Left lung (tissue), 10 donors: ENCODE data around the gene SNX3. TPM values are rescaled to one million over a fixed set of nuclear protein-coding genes. Genes with fewer than 3 reads are reported as not detected.

ENCODE experiments used
- ATAC-seq: fragments of 200-7000 bp; cut with Tn5 transposase; one replicate; pipeline ENCODE4 v1.9.1; 2020; ENCODE audit warnings: moderate library complexity
- DNase-seq, 4 donors: peaks; one replicate each; pipeline ENCODE4 v3.0.0-alpha.2; 2013 to 2020
- H3K27ac ChIP-seq, 2 donors: fragments of 200-600 bp; sonication (generic) in 1 of 2; one replicate each; pipeline versions ENCODE4 v1.5.0 to v1.8.0; 2020 to 2021
- H3K27me3 ChIP-seq, 2 donors: fragments of 200-600 bp; sonication (generic) in 1 of 2; one replicate each; pipeline versions ENCODE4 v1.5.0 to v1.8.0; 2020 to 2021
- H3K36me3 ChIP-seq, 2 donors: fragments of 200-600 bp; sonication (generic) in 1 of 2; one replicate each; pipeline versions ENCODE4 v1.5.0 to v1.8.0; 2020 to 2021
- H3K4me1 ChIP-seq, 2 donors: fragments of 200-600 bp; one replicate each; pipeline ENCODE4 v1.8.0; 2021
- H3K4me3 ChIP-seq, 2 donors: fragments of 200-600 bp; sonication (generic) in 1 of 2; one replicate each; pipeline versions ENCODE4 v1.5.0 to v1.8.0; 2020 to 2021; ENCODE audit warnings: mild to moderate bottlenecking in 1 of 2
- H3K9me3 ChIP-seq, 2 donors: fragments of 200-600 bp; sonication (generic) in 1 of 2; one replicate each; pipeline versions ENCODE4 v1.5.0 to v1.8.0; 2020 to 2021
- intact Hi-C, 2 donors: fragments of 100-400 bp; cut with DNase I; formaldehyde crosslinking; loops; one replicate each; pipeline versions ENCODE4 v1.11.2 to v1.14.2; 2022
- polyA plus RNA-seq, 6 donors: library from polyadenylated mRNA; unstranded; fragments of 120-200 nt; gene quantifications; one replicate each; pipeline ENCODE4 v1.2.1, GENCODE V29; 2013; ENCODE audit not compliant: insufficient read length in 6 of 6
- total RNA-seq, 2 donors: library from RNA; stranded (reverse); fragmentation: NEBNext Ultra II Directional; extraction: Animal tissue kit (Norgen Biotek cat#: 25700); gene quantifications; one replicate each; pipeline ENCODE4 v1.2.1, GENCODE V29; 2021
- TF ChIP-seq, protein P1 (sequence below), 2 donors: fragments of 200-600 bp; sonication (generic) in 1 of 2; IDR thresholded peaks; one replicate each; pipeline versions ENCODE4 v1.5.0 to v1.8.0; 2021; ENCODE audit warnings: antibody characterized with exemption in 2 of 2
- donor health status: DM: no; HTN: yes; CAD: no.
- donor health status: DM: no; HTN: no; CAD: no.

SNX3 gene
- total and polyA plus RNA-seq, 8 donors, result 196 to 284 (median 232) TPM

DNA sequence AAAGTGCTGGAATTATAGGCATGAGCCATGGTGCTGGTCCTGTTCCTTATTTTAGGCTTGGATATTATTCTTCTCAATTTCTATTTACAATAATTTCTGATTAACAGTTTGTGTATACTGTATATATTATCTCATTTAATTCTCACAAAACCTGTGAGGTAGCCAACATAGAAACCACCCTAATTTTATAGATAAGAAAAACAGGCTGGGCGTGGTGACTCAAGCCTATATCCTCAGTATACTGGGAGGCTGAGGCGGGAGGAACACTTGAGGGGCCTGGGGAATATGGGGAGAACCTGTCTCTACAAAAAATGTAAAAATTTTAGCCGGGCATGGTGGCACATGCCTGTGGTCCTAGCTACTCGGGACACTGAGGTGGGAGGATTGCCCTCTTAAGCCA lies 30.3 kb upstream of the SNX3 start:
- DNase-seq, result no peak
- TF ChIP-seq, protein P1, sequence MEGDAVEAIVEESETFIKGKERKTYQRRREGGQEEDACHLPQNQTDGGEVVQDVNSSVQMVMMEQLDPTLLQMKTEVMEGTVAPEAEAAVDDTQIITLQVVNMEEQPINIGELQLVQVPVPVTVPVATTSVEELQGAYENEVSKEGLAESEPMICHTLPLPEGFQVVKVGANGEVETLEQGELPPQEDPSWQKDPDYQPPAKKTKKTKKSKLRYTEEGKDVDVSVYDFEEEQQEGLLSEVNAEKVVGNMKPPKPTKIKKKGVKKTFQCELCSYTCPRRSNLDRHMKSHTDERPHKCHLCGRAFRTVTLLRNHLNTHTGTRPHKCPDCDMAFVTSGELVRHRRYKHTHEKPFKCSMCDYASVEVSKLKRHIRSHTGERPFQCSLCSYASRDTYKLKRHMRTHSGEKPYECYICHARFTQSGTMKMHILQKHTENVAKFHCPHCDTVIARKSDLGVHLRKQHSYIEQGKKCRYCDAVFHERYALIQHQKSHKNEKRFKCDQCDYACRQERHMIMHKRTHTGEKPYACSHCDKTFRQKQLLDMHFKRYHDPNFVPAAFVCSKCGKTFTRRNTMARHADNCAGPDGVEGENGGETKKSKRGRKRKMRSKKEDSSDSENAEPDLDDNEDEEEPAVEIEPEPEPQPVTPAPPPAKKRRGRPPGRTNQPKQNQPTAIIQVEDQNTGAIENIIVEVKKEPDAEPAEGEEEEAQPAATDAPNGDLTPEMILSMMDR (IDR thresholded peaks at IDR 0.05), result no peak
- H3K4me3 ChIP-seq, result no peak overlapping the region
- no peaks in the 10 kb centered on the region for H3K36me3 ChIP-seq
- ATAC-seq, result no peak
- H3K4me1 ChIP-seq, result peaks cover 5 to 12% of the 10 kb centered on the region in 2 donors
- H3K27me3 ChIP-seq, result no peaks in the 10 kb centered on the region
- H3K9me3 ChIP-seq, result no peaks in the 10 kb centered on the region
- intact Hi-C loops, result no loop called here
- H3K27ac ChIP-seq, result no peak overlapping the region

DNA sequence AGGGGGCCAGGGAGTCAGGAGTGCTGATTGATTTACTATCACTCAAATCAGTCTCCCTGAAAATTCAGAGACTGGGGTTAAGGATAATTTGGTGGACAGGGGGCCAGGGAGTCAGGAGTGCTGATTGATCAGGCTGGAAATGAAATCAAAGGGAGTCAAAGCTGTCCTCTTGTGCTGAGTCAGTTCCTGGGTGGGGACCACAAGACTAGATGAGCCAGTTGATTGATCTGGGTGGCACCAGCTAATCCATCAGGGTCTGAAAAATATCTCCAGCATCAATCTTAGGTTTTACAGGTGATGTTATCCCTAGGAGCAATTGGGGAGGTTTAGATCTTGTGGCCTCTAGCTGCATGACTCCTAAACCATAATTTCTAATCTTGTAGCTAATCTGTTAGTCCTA lies 27.9 kb upstream of the SNX3 start:
- intact Hi-C loops, result no loop called here
- H3K9me3 ChIP-seq, result no peaks in the 10 kb centered on the region
- no peaks in the 10 kb centered on the region for H3K36me3 ChIP-seq
- no peak overlapping the region for H3K27ac ChIP-seq
- peaks cover 0 to under 1% of the 10 kb centered on the region in 2 donors for H3K4me1 ChIP-seq
- H3K4me3 ChIP-seq, result no peak overlapping the region
- no peak for ATAC-seq
- no peak for DNase-seq
- TF ChIP-seq, protein P1 (IDR thresholded peaks at IDR 0.05), result no peak
- H3K27me3 ChIP-seq, result no peaks in the 10 kb centered on the region

DNA sequence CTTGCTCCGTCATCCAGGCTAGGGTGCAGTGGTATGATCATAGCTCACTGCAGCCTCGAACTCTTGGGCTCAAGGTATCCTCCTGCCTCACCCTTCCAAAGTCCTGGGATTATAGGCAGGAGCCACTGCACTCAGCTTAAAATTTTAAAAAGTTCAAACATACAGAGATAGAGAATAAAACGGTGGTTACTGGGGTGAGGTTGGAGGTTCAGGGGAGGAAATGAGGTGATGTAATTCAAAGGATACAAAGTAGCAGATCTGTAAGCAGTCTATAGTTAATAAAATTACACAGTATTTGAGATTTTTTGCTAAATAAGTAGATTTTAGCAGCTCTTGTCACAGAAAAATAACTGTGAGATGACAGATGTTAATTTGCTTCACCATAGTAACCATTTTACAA lies 26.5 kb upstream of the SNX3 start:
- Histone ChIP-seq H3K9me3 (no peaks in the 10 kb centered on the region), H3K36me3 (no peaks in the 10 kb centered on the region), H3K4me1 (no peaks in the 10 kb centered on the region), H3K27ac (no peak overlapping the region), H3K27me3 (no peaks in the 10 kb centered on the region), H3K4me3 (no peak overlapping the region)
- ATAC-seq, result no peak
- TF ChIP-seq, protein P1 (IDR thresholded peaks at IDR 0.05), result no peak
- no peak for DNase-seq
- intact Hi-C loops, result no loop called here

DNA sequence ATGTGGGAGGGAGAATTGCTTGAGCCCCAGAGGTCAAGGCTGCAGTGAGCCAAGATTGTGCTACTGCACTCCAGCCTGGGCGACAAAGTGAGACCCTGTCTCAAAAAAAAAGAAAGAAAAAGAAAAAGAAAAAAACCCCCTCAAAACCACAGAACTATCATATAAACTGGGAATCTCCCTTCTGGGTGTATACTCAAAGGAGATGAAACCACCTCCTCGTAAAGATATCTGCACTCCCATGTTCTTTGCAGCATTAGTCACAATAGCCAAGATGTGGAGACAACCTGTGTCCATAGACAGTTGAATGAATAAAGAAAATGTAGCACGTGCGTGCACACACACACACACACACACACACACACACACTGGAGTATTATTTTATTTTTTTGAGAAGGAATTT lies 25.5 kb upstream of the SNX3 start:
- no peaks in the 10 kb centered on the region for H3K27me3 ChIP-seq
- no peak for ATAC-seq
- H3K27ac ChIP-seq, result no peak overlapping the region
- H3K4me1 ChIP-seq, result no peaks in the 10 kb centered on the region
- H3K9me3 ChIP-seq, result no peaks in the 10 kb centered on the region
- no peak overlapping the region for H3K4me3 ChIP-seq
- H3K36me3 ChIP-seq, result no peaks in the 10 kb centered on the region
- intact Hi-C loops, result no loop called here
- TF ChIP-seq, protein P1 (IDR thresholded peaks at IDR 0.05), result no peak
- DNase-seq, result no peak

DNA sequence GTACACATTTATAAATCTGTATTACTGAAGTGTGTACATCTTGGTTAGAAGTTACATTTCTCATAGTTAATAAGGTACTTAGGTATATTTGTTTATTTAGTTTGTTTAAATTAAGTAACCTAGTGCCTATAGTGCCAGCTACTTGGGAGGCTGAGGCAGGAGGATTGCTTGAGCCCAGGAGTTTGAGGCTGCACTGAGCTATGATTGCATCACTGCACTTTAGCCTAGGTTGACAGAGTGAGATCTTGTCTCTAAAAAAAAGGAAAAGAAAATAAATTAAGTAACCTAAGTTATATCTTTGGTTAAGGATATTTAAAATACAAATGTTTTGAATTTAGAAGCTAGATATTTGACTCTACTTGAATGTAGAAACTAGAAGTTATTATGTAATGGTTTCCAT lies 24.5 kb upstream of the SNX3 start:
- Histone ChIP-seq H3K4me3 (no peak overlapping the region), H3K9me3 (no peaks in the 10 kb centered on the region), H3K27ac (no peak overlapping the region), H3K36me3 (no peaks in the 10 kb centered on the region), H3K27me3 (no peaks in the 10 kb centered on the region), H3K4me1 (no peaks in the 10 kb centered on the region)
- intact Hi-C loops, result no loop called here
- ATAC-seq (no peak), DNase-seq (no peak)
- TF ChIP-seq, protein P1 (IDR thresholded peaks at IDR 0.05), result no peak
